ENCODE data around the gene BBS9.
A peak's percentile ranks its signal among the peaks of the same experiment; 100 is the strongest.
"Not testable (repeated sequence)": the region's sequence is repeated elsewhere in the genome, so short reads cannot be mapped to it uniquely, and the experiment has no call there.

The BBS9 gene

GRCh38 chr7:33128990-33129805 is at the start of gene BBS9:
TSS of gene BBS9 (plus strand) at chr7:33129564. CDS start at chr7:33146253, 16,689 bp downstream.
- DNase-seq: peak; percentile 97

GRCh38 chr7:33079763-33080690 is 49.3 kb upstream of the BBS9 start:
- no peak for DNase-seq

- DNase-seq: no peak
These were observed 42.0 kb upstream of the BBS9 start for GRCh38 chr7:33087356-33087755.

GRCh38 chr7:33087858-33088257 is 41.5 kb upstream of the BBS9 start:
- DNase-seq: no peak

GRCh38 chr7:33089142-33089541 is 40.2 kb upstream of the BBS9 start:
- no peak for DNase-seq

GRCh38 chr7:33091111-33091531 is 38.2 kb upstream of the BBS9 start:
- DNase-seq: no peak

GRCh38 chr7:33091641-33092191 is 37.6 kb upstream of the BBS9 start:
- DNase-seq: no peak

- no peak for DNase-seq
These were observed 36.1 kb upstream of the BBS9 start for GRCh38 chr7:33093266-33093665.

- not testable (repeated sequence) for DNase-seq
These were observed 34.6 kb upstream of the BBS9 start for GRCh38 chr7:33094745-33095275.

GRCh38 chr7:33099154-33099940 is 30.0 kb upstream of the BBS9 start:
- DNase-seq: no peak

- no peak for DNase-seq
These were observed 28.6 kb upstream of the BBS9 start for GRCh38 chr7:33100770-33101169.

- DNase-seq: no peak
These were observed 27.5 kb upstream of the BBS9 start for GRCh38 chr7:33101906-33102305.

- DNase-seq: peak; percentile 46
These were observed 22.0 kb upstream of the BBS9 start for GRCh38 chr7:33107136-33108066.

- DNase-seq: peak; percentile 22
These were observed 20.8 kb upstream of the BBS9 start for GRCh38 chr7:33108554-33109004.

- peak; percentile 59 for DNase-seq
These were observed 20.2 kb upstream of the BBS9 start, which contains the start of gene RP9 for GRCh38 chr7:33109005-33109757. TSS of gene RP9 (minus strand) at chr7:33109404. CDS start at chr7:33109372, 32 bp downstream.

- DNase-seq: no peak
These were observed 19.6 kb upstream of the BBS9 start for GRCh38 chr7:33109758-33110238.

GRCh38 chr7:33111614-33112013 is 17.8 kb upstream of the BBS9 start:
- no peak for DNase-seq

GRCh38 chr7:33114976-33115375 is 14.4 kb upstream of the BBS9 start:
- DNase-seq: no peak

- no peak for DNase-seq
These were observed 11.0 kb upstream of the BBS9 start for GRCh38 chr7:33118383-33118782.

GRCh38 chr7:33127085-33127484 is 2.3 kb upstream of the BBS9 start:
- DNase-seq: no peak
